OCI-M2 (cell line): Measurements from ENCODE around the gene SH3RF3.

ENCODE experiments used
- DNase-seq: peaks from one replicate; lab custom pipeline; 2025; ENCODE audit not compliant: unreplicated experiment; lab: John Stamatoyannopoulos, UW

SH3RF3 gene

DNA sequence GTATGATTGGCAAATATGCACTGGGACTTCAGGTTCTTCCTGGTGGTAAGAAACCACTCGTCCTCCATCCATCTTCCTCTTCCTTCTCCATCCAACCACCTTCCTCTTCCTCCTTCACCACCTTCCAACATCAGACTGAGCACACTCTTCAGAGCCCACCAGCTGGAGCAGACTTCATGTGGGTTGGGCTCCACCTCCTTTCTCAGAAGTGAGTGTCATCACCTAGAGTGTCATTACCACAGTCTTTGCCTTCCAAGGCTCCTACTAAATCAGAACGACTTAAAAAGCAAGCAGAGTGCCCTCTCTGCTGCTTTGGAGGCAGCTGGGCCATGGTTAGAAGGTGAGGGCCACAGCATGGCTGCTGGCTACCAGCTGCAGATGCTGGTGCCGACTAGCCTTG is 171.6 kb downstream of the SH3RF3 start:
- DNase-seq = no peak

DNA sequence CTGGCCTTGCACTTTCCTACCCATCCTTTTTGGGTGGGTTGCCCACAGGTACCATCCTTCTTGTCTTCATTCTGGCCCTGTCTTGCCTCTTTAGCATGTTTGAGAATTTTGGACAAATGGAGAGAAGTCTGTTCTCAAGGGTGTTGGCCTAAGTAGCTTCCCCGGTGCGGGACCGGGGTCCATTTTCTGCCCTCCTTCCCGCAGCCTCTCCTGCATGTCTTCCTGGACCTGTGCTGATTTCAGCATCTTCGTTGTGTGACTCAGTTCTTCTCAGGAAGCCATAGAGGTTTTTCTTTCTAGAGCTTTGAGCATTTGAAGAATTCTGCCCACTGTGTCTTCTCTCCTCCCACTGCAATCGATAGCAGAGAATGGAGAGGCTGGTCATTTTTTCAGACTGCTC is 172.7 kb downstream of the SH3RF3 start:
- DNase-seq = no peak

DNA sequence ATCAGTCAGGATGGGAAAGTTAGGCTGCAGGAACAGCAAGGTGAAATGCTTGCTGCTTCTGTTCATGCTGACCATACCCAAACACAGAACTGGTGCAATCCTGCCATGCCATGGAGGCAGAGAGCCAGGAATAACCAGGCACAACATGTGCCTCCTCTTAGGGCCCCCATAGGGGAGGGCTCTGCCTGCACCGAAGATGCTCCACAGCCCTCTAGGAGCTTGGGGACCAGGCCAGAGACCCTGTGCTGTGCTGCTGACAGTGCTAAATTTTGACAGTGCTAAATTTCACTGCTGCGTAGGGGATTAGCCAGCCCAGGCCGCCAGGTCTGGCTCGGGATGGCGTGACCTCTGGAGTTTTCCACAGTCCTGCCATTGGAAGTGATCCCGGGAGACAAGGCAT is 173.3 kb downstream of the SH3RF3 start:
- no peak for DNase-seq

DNA sequence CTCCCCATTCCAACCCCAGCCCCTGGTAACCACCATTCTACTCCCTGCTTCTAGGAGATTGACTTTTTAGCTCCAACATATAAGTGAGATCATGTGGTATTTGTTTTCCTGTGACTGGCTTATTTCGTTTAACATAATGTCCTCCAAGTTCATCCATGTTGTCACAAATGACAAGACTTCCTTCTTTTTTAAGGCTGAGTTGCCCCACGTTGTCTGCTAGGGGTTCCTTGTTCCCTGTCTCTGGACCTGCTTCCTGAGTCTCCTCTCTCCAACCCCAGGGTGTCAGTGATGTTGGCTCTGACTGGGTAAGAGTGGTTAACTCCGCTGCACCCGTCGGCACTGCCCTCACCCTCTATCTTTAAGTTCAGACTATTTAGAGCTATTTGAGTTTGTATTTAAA is 175.2 kb downstream of the SH3RF3 start:
- no peak for DNase-seq

DNA sequence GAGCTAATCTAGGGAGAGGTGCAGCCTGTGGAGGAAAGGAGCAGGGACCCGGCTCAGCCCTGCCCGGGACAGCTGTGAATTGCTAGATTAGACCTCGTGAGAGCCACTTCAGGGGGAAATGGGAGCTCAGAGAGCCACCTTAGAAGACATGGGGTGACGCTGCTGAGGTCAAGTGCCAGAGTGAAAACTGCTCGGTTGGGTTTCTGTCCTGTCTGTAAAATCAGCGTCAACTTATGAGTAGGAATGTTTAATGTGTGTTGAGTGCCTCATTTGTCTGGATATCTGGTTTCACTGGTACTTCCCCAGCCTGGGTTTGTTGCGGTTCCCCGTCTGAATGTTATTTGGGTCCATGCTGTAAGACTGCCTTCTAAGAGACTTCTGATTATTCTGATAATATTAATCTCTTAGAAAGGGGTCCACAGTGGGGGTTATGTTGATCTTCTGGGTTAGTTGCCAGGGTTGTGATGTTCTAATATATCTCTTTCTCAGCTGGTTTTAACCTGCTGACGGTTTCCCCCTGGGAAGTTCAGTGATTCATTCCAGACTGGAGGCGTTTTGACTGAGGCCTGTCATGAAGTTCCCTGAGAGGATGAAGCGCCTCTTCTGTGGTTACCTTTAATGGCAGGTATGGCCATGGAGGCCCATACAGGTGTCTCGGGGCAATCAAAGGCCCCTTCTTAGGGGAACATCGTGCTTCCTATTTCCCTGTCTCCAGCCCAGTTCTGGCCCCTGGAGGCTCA is 175.9 kb downstream of the SH3RF3 start:
- DNase-seq = no peak

DNA sequence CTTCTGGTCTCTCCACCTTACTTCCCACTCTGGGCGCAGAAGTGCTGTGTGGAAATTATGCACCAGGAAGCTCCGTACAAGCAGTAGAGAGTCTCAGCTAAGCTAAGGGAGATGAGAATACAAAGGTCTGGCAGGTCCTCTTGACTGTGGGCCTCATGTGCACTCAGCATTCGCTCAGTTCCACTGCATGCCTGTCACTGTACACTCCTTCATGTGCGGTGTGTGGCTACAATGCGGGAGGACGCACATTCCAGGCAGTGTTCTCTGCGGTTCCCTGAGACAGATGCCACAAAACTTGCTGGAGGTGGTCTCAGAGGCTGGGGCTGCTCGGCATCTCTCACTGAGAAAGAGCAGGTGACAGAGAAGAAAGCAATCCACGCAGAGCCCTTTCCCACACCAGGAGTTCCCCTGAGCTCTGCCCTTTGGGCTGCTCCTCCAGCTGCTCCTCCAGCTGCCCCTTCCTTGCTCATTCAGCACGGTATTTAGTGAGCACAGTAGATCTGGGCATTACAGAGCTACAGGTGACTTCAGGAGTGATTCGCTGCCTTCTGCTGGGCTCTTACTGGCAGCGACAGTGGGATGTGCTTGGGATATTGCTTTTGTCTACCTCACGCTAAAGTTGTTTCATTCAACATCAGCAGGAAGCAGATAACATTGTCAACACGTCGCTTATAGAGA is 176.6 kb downstream of the SH3RF3 start:
- DNase-seq = no peak

DNA sequence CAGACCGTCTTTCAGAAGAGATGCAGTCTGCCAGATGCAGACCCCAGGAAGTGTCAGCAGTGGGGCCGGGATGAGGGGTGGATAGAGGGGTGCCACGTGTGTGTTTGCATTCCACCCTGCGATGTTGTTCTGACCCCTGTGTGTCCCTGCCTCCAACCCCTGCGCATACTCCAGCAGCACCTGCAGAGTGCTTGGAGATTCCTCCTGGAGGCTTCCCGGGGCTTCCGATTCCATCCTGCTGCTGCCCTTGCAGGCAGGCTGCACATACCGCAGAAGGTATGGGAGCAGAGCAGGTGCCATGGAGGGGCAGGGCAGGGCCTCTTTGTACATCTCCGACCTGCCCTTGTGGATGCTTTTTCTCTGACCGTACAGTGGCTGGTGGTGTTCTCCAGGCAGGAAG is 177.2 kb downstream of the SH3RF3 start:
- DNase-seq = no peak

DNA sequence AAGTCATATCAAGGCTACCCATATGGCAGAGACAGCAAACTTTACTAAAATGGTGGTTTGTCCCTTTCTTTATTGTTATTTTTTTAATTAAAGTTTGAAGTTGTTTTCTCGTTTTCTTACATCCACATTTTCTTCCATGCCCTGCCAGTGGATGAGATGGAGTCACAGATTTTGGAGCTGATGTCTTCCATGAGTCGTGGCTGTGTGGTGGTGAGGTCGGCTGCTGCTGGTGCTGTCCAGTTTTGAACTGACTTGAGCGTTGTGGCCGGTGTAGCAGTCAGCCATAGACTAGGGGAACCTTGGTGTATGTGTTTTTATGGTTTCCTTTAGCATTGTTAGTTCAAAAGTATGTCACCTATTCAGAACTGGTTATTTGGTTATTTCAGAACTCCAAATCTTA is 182.8 kb downstream of the SH3RF3 start:
- no peak for DNase-seq

DNA sequence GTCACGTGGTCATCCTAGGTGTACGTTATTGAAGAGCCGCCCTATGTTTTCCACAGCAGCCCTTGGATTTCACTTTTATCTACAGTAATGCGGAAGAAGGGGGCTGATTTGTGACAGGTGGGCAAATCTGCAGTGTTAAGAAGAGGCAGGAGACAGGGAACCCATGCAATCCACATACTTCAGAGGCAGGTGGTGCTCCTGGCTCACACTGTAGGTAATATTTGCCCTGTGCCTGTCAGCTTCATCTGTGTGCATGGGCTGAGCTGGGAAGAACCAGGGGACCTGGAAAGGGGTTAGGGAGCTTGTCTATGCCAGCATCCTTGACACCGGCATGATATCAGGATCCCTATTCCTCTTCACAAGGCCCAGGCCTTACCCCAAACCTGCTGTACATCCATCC is 183.9 kb downstream of the SH3RF3 start:
- DNase-seq = no peak

DNA sequence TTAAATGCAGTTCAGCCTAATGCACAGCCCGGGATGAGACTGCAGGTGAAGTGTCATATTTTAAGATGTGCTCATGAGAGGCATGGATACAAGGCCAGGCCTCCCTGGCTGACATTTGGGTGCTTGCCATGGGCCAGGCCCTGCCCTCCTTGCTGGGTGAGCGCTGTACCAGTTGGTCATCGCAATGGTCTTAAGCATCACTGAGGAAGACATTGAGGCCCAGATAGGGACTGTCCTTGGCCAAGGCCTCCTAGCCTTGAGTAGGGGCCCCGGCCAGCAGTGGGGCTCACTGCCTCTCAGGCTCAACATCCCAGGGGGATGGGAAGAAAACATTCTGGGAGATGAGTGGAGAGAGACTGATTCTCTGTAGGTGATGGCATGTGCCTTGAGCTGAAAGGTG is 184.3 kb downstream of the SH3RF3 start:
- no peak for DNase-seq

DNA sequence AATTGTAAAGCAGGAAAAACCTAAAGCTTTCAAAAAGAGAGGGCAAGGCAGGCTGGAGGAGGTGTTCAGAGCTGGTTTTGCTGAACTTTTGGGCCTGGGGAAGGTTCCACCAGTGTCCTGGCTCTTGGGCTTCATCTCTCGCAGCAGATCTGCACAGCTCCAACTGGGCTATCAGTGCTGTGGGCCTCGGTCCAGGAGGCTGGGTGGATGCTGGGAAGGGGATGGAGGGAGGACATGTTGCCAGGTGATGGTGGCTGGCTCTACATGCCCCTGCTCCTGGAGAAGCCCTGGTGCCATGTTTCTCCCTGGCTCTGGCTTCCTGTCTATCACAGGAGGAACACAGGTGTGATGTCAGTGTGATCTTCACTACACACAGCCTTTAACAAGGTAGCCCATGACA is 187.1 kb downstream of the SH3RF3 start:
- no peak for DNase-seq

DNA sequence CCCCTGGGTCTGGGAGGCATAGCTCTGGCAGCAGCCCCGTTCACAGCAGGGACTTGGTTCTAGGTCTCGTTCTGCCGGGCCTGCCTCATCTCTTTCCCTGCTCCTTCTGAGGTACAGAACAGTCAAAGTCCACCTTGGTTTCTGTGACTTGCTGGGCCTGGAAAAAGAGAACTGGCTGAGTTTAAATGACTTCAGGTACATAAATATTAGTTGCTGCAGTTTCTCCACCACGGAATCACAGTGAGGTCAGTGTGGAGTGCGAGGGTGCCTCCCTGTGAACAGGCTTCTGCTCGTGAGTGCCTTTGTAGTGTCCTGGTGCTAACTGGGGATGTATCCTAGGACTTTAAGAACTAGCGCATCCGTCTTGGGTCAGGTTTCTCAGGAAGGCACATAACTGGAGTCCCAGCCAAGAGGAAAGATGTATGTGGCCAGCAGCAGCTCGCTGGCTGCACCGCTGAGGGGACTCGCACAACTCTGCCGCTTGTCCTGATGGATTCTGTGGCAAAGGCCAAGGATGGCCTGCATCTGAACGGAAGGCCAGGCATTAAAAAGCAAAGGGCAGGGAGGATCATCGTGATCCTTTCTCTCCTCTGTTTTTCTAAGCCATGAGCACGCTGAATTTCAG is 188.6 kb downstream of the SH3RF3 start:
- no peak for DNase-seq

DNA sequence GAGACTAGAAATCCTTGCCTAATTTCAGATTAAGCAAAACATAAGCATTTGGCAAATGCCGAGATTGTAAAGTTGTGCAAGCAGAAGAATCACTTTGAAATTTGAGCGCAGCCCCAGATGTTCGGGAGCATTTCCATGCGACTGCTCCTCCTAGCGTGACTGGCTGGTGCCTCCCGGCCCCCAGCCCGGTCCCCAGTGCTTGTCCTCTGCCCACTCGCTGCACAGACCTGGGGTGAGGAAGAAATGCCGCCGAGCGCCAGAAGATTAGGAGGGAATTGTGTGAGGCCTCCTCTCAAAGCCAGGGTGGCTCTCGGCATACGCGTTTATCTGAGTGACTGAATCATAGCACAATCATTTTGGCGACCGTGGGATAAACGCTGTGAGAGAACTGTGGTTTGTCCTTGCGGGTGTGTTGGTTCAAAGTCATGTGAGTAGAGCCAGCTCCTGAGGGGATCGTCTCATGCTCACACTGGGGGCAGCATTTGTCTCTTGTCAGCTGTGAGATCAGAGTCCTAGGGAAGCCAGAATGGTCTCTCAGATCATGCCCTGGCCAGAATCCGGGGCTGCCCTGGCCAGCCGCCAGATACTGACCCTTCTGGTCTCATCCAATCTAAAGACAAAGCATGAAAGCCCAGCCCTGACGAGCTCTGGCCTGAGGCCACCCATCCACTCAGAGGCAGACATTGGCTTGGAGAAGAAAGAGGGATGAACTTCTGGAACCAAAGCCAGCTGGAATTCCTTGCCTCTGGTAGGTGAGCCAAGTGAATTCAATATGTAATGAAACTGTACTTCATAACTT is 189.3 kb downstream of the SH3RF3 start:
- no peak for DNase-seq

DNA sequence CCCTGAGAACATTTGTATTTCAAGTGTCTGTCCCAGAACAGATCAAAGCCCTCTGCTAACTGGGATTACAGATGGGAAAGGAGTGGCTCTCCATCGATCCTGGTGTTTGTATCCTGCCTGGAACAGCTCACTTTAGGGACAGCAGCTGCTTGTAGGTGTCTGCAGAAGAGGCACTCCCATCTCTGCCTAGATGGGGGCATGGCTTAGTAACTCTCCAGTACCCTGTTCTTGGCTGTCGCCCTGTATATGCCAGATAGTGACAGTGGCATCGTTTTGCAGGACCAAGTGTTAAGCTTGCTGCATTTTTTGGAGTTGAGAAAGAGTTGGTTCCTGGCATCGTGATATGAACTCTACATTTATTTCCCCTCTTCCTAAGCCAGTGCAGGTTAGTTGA is 189.9 kb downstream of the SH3RF3 start:
- no peak for DNase-seq

DNA sequence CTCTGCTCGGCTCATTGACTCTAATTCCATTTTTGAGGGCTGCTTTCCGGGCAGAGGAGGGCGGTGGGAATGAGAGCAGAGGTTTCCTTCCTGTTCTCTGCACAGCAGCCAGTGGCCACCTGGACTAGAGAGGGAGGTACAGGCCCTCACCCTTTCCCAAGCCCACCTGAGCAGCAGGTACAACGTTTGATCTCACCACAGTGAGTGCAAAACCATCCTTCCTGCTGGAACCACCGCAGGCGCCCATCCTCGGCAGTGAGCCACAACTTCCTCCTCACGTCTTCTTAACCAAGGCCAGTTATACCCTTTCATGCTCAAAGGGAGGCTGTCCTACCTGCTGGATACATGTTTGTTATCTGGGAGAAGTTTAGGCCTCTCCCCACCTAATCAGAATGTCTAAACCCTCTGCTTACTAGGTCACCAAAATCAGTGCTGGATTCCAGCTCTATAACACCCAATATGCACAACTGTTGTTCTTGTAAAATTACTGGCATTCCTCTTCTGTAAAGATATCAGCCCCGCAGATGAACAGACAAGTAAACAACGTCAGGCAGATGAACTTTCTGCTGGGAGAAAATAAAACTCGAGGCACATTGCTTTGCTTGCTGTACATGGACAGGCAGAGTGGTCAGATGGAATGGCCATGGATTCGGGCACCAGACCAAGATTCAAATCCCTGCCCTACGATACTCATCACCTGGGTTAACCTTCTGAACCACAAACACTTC is 191.4 kb downstream of the SH3RF3 start:
- no peak for DNase-seq

DNA sequence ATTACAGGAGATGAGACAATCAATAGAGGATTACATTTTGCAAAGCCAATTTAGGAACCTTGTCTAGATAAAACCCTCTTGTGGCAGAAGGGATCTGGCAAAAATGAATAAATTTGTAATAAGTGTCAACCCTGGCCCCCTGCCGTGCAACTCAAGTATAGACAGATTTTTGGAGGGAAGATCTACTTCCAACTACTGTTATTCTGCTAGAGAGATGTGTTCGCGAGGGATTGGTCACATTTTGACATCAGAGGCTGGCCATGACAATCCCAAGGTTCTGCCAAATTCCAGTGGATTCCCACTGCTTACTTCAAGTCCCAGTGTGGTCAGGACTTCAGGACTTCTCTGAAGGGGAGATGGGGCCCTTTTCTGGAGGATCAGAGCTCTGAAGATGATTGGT is 192.6 kb downstream of the SH3RF3 start:
- DNase-seq = no peak

DNA sequence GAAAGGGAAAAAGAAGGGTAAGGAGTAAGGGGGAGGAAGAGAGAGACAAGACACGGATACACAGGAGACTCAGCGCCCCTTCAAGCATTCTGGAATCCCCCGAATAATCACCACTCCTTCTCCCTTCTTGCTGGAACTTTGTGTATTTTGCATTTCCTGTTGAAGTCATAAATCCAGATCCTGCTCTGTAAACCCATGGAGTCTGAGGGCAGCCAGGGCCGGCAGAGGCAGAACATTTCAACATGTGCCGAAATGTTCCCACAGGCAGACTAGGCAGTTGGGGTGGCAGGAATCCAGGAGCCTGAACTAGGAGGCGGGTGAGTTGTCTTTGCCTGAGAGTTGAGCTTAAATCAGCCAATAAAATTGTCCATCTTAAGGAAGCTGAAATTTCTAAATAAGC is 193.1 kb downstream of the SH3RF3 start:
- no peak for DNase-seq

DNA sequence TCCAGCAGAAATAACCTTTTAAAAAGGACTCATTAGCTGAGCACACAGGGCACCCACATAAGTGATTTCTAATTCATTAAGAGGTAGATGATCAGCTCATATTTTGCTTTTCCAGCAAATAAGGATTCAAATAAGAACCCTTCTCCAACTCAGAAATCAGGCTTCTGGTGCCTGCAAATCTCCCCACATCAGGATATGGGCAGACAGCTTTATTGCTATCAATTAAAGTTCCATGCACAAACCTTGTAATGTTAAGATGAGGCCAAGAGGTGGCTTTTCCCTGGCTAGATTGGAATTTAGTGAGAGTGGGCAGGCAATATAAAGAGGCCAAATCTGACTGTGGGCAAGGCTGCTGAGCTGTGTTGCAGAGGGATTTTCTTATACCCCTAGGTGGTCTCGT is 193.6 kb downstream of the SH3RF3 start:
- DNase-seq = no peak

DNA sequence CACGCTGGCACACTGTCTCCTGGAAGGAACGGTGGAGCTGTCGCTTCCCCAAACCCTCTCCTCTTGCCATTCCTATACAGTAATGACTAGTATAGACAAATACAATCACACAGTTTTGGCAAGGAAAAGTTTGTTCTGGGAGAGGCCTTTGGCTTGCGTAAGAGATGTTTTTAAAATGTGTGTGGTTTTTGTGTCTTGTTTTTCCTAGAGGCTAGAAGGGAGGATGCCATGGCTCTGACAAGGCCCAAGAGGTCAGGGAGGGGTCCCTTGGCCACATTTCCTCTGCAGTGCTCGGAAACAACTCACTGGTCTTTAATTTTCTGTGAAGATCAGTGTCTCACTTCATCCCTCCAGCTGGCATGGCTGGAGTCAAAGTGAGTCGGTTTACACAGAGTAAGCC is 195.9 kb downstream of the SH3RF3 start:
- DNase-seq = no peak

DNA sequence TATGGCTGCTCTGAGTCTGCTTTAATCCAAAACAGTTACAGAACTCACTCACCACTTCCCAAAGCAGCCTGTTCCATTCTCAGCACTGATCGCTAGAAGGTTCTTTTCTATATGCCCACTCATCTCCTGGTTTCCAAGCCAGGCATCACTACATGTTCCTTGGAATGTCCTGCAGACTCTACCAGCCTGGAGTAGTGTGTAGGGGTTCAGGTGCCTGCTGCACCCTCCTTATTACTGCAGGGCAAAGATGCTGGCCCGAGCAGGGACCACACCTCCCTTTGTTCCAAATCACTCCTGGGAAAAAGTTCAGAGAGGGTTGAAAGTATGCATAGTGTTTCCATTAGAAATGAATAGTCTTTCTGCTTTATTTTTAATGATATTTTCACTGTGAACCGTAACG is 196.6 kb downstream of the SH3RF3 start:
- DNase-seq = no peak

DNA sequence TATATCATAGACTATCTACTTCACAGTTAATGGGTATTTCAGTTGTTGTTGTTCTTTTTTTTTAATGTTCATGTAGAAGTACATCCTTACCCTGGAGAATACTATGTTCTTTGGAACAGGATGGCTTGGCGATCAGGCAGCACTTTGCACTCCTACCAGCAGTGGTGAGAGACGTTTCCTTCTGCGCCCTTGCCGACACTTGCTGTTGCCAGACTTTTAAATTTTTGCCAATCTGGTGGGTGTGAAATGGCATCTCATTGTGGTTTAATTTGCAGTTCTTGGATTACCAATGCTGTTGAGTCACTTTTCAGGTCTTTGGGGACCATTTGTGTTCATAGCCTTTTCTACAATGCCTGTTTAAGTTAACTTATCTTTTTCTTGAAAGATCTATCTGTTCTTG is 197.3 kb downstream of the SH3RF3 start:
- no peak for DNase-seq
